PC-9 (cell line): ENCODE measurements around the gene ISM1. TPM values are rescaled to one million over a fixed set of nuclear protein-coding genes. Genes with fewer than 3 reads are reported as not detected.

Experiments
- BruUV-seq: library from RNA; stranded (reverse); fragments of 400-500 nt; replicated peaks from 2 replicates; lab custom pipeline; 2021; lab: Mats Ljungman, UMichigan
- CTCF ChIA-PET: fragments of 300-600 bp; sonication (Branson Sonifier 250); formaldehyde crosslinking; loops from one replicate; lab custom pipeline; 2022; ENCODE audit warnings: antibody characterized with exemption; lab: Charles Lee
- POLR2A ChIA-PET: fragments of 300-600 bp; sonication (Branson Sonifier 250); formaldehyde crosslinking; loops from one replicate; lab custom pipeline; 2022; ENCODE audit warnings: antibody characterized with exemption; ENCODE audit not compliant: unreplicated experiment; lab: Charles Lee
- DNase-seq, 2 experiments: peaks; one replicate each; pipeline versions ENCODE4 v3.0.0 to v3.0.0-alpha.2; 2015 to 2022; ENCODE audit warnings: mixed read lengths in 1 of 2
- H2AFZ ChIP-seq: fragments of 200-600 bp; sonication (generic); 2 replicates; pipeline ENCODE4 v1.8.1; 2017; ENCODE audit warnings: antibody characterized with exemption
- H3F3A ChIP-seq: fragments of 200-600 bp; sonication (generic); 2 replicates; pipeline ENCODE4 v1.8.1; 2017; ENCODE audit warnings: antibody characterized with exemption, mild to moderate bottlenecking, low read depth; ENCODE audit not compliant: insufficient read depth
- H3K27ac ChIP-seq: fragments of 200-600 bp; sonication (generic); 2 replicates; pipeline ENCODE4 v1.6.1; 2016; ENCODE audit warnings: mixed run types
- H3K27me3 ChIP-seq: fragments of 200-600 bp; sonication (generic); 2 replicates; pipeline ENCODE4 v1.6.1; 2016; ENCODE audit warnings: low read depth, mixed run types; ENCODE audit not compliant: insufficient read depth
- H3K36me3 ChIP-seq: fragments of 200-600 bp; sonication (generic); 2 replicates; pipeline ENCODE4 v1.6.1; 2016; ENCODE audit warnings: low read depth, mixed run types
- H3K4me1 ChIP-seq: fragments of 200-600 bp; sonication (generic); replicated peaks from 2 replicates; pipeline ENCODE4 v1.6.1; 2016; ENCODE audit warnings: mixed run types; ENCODE audit not compliant: insufficient read depth
- H3K4me2 ChIP-seq: fragments of 200-600 bp; sonication (generic); 2 replicates; pipeline ENCODE4 v1.6.1; 2017; ENCODE audit warnings: mixed run types
- H3K4me3 ChIP-seq: fragments of 200-600 bp; sonication (generic); 2 replicates; pipeline ENCODE4 v1.6.1; 2016; ENCODE audit warnings: mixed run types
- H3K79me2 ChIP-seq: fragments of 200-600 bp; sonication (generic); 2 replicates; pipeline ENCODE4 v1.6.1; 2017; ENCODE audit warnings: low read depth, mixed run types
- H3K9me2 ChIP-seq: fragments of 200-600 bp; sonication (generic); 2 replicates; pipeline ENCODE4 v1.8.1; 2017; ENCODE audit warnings: mild to moderate bottlenecking; ENCODE audit not compliant: insufficient read depth
- H3K9me3 ChIP-seq: fragments of 200-600 bp; sonication (generic); 2 replicates; pipeline ENCODE4 v1.8.1; 2016; ENCODE audit warnings: low read depth; ENCODE audit not compliant: insufficient read depth
- H4K20me1 ChIP-seq: fragments of 200-600 bp; sonication (generic); 2 replicates; pipeline ENCODE4 v1.8.1; 2017; ENCODE audit not compliant: insufficient read depth
- CTCF ChIP-seq: fragments of 200-600 bp; sonication (generic); conservative IDR thresholded peaks from 2 replicates; pipeline ENCODE4 v1.6.1; 2017; ENCODE audit warnings: mixed run types, antibody characterized with exemption, mild to moderate bottlenecking, moderate library complexity
- EZH2 ChIP-seq: fragments of 200-600 bp; sonication (generic); IDR thresholded peaks from 2 replicates; pipeline ENCODE4 v1.8.0; 2017; ENCODE audit warnings: antibody characterized with exemption, low read depth
- intact Hi-C: fragments of 100-400 bp; cut with micrococcal nuclease; formaldehyde crosslinking; loops from one replicate; pipeline ENCODE4 v1.10.0; 2022; ENCODE audit not compliant: unreplicated experiment
- total RNA-seq: library from RNA; stranded (reverse); gene quantifications from 2 replicates; pipeline ENCODE4 v1.2.3, GENCODE V29; 2021

The ISM1 gene
- total RNA-seq, 1 experiment from 2014 or later = not detected

GRCh38 chr20:13341737-13342393, 120.8 kb downstream of the ISM1 start:
- no peak for DNase-seq
- intact Hi-C loops = no loop called here
- POLR2A ChIA-PET = no interaction called here
- CTCF ChIA-PET = no interaction called here
- Histone ChIP-seq H4K20me1 (no peaks in the 10 kb centered on the region), H3K9me2 (no peaks in the 10 kb centered on the region), H3K36me3 (no peaks in the 10 kb centered on the region), H2AFZ (no peak overlapping the region), H3K27me3 (no peaks in the 10 kb centered on the region), H3K4me3 (no peak overlapping the region), H3K4me2 (no peak overlapping the region), H3K4me1 (no peaks in the 10 kb centered on the region), H3K79me2 (no peaks in the 10 kb centered on the region), H3K27ac (no peak overlapping the region), H3K9me3 (no peaks in the 10 kb centered on the region), H3F3A (no peaks in the 10 kb centered on the region)
- TF ChIP-seq CTCF (no peak), EZH2 (no peak)
- BruUV-seq = no TSS peak

- ChIA-PET POLR2A (interaction anchor here (0.6 kb wide), 1 partner anchor 435 kb away, joined by 4 read pairs; no protein-coding TSS in a partner anchor), CTCF (no interaction called here)
These were observed 121.6 kb downstream of the ISM1 start for GRCh38 chr20:13342469-13343242.

GRCh38 chr20:13344671-13345070, 123.6 kb downstream of the ISM1 start:
- DNase-seq = no peak
- Histone ChIP-seq H3K9me2 (no peaks in the 10 kb centered on the region), H3K4me1 (no peaks in the 10 kb centered on the region), H3K79me2 (no peaks in the 10 kb centered on the region), H3K4me3 (no peak overlapping the region), H3K27ac (no peak overlapping the region), H3K36me3 (no peaks in the 10 kb centered on the region), H3F3A (no peaks in the 10 kb centered on the region), H3K27me3 (no peaks in the 10 kb centered on the region), H2AFZ (no peak overlapping the region), H4K20me1 (no peaks in the 10 kb centered on the region), H3K9me3 (no peaks in the 10 kb centered on the region), H3K4me2 (no peak overlapping the region)
- no peak for TF ChIP-seq EZH2
- TF ChIP-seq CTCF = no peak
- intact Hi-C loops = no loop called here
- CTCF ChIA-PET = no interaction called here
- BruUV-seq = no TSS peak
- POLR2A ChIA-PET = no interaction called here

More at GRCh38 chr20:13342469-13343242, 121.6 kb downstream of the ISM1 start:
- H2AFZ ChIP-seq = no peak overlapping the region
- DNase-seq = no peak
- no TSS peak for BruUV-seq
- no peaks in the 10 kb centered on the region for H3F3A ChIP-seq
- H3K36me3 ChIP-seq = no peaks in the 10 kb centered on the region
- intact Hi-C loops = no loop called here
- no peak overlapping the region for H3K4me3 ChIP-seq
- TF ChIP-seq CTCF = no peak
- TF ChIP-seq EZH2 = no peak
- H3K4me2 ChIP-seq = no peak overlapping the region
- no peaks in the 10 kb centered on the region for H3K79me2 ChIP-seq
- H3K9me3 ChIP-seq = no peaks in the 10 kb centered on the region
- H3K9me2 ChIP-seq = no peaks in the 10 kb centered on the region
- no peaks in the 10 kb centered on the region for H3K4me1 ChIP-seq
- no peaks in the 10 kb centered on the region for H4K20me1 ChIP-seq
- no peak overlapping the region for H3K27ac ChIP-seq
- H3K27me3 ChIP-seq = no peaks in the 10 kb centered on the region
